ENCODE measurements around the gene CLEC16A.
A peak's percentile ranks its signal among the peaks of the same experiment; 100 is the strongest.

Gene CLEC16A

DNA sequence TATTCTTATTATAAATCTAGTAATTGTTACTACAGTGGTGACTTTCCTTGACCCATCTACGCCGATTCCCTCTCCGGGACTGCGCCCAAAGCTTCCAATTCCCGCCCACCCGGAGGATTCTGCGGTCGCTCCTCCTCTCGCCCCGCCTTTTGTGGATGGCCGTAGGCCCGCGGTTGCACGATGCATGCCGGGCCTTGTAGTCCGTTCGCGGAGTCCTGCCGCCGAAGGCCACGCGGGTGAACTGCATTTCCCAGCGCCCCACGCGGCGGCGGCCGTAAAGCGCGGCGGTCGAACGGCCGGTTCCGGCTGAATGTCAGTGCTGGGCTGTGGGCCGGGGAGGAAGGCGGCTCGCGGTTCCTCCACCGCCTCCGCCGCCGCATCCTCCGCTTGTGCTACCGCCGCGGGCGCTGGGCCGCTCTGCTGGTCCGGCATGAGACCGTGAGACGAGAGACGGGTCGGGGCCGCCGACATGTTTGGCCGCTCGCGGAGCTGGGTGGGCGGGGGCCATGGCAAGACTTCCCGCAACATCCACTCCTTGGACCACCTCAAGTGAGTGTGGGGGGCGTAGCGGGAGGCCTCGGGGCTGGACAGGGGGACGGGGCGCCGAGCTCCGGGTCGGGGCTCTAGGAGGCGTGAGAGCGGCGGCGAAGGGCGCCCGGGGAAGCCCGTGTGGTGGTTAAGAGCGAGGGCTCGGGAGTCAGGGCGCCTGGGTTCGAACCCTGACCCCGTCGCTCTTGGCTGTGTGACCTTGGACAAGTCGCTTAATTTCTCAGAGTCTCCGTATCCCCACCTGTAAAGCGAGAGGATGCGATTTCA is at the start of gene CLEC16A:
Gene CLEC16A, plus strand, starts transcription at position 316 of the 816 bp plus-strand sequence. Its CDS starts 154 bp downstream, at position 470.
- Histone ChIP-seq H3K4me3 (ENCODE audit: low read length) (peak within 1 kb of the TSS; percentile 78), H3K9me3 (ENCODE audit: control insufficient read depth, low read length) (no peaks in the 10 kb centered on the region), H3K4me1 (ENCODE audit: control insufficient read depth, insufficient read depth, low read length) (peaks cover 43% of the 10 kb centered on the region), H3K27me3 (ENCODE audit: control insufficient read depth, insufficient read depth, low read length) (no peaks in the 10 kb centered on the region), H3K9ac (ENCODE audit: low read length) (peak within 1 kb of the TSS; percentile 80), H3K36me3 (ENCODE audit: control insufficient read depth, insufficient read depth, low read length) (no peaks in the 10 kb centered on the region)

GRCh38 chr16:10895053-10895946 is 49.1 kb upstream of the CLEC16A start:
- no peaks in the 10 kb centered on the region for H3K36me3 ChIP-seq (ENCODE audit: control insufficient read depth, insufficient read depth, low read length)
- H3K27me3 ChIP-seq (ENCODE audit: control insufficient read depth, insufficient read depth, low read length), result no peaks in the 10 kb centered on the region
- no peak overlapping the region for H3K4me3 ChIP-seq (ENCODE audit: low read length)
- no peaks in the 10 kb centered on the region for H3K9me3 ChIP-seq (ENCODE audit: control insufficient read depth, low read length)
- H3K4me1 ChIP-seq (ENCODE audit: control insufficient read depth, insufficient read depth, low read length), result no peaks in the 10 kb centered on the region
- no peak overlapping the region for H3K9ac ChIP-seq (ENCODE audit: low read length)

- no peak overlapping the region for H3K4me3 ChIP-seq (ENCODE audit: low read length)
- no peak overlapping the region for H3K9ac ChIP-seq (ENCODE audit: low read length)
- no peaks in the 10 kb centered on the region for H3K4me1 ChIP-seq (ENCODE audit: control insufficient read depth, insufficient read depth, low read length)
- H3K27me3 ChIP-seq (ENCODE audit: control insufficient read depth, insufficient read depth, low read length), result no peaks in the 10 kb centered on the region
- H3K9me3 ChIP-seq (ENCODE audit: control insufficient read depth, low read length), result no peaks in the 10 kb centered on the region
- H3K36me3 ChIP-seq (ENCODE audit: control insufficient read depth, insufficient read depth, low read length), result no peaks in the 10 kb centered on the region
These were observed 48.2 kb upstream of the CLEC16A start for GRCh38 chr16:10896165-10896564.

DNA sequence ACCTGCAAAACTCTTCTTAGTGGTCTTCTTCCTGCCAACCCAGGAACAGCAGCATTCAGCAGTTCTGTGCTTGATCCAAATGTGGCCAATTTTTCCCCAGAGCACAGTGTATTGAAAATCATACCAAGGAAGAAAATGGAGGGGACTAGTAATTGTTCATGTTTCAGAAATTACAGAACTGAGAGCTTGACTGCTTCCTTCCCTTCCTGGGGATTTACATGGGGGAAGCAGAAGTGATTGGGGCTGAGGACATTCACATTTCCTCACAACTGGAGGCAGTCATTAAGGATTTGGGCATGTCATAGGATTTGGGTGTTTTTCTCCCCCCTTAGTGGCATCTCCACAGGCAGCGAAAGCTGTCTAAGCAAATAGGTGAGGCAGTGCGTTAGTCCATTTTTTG is 47.6 kb upstream of the CLEC16A start:
- H3K9me3 ChIP-seq (ENCODE audit: control insufficient read depth, low read length), result no peaks in the 10 kb centered on the region
- no peak overlapping the region for H3K4me3 ChIP-seq (ENCODE audit: low read length)
- H3K9ac ChIP-seq (ENCODE audit: low read length), result no peak overlapping the region
- no peaks in the 10 kb centered on the region for H3K36me3 ChIP-seq (ENCODE audit: control insufficient read depth, insufficient read depth, low read length)
- no peaks in the 10 kb centered on the region for H3K27me3 ChIP-seq (ENCODE audit: control insufficient read depth, insufficient read depth, low read length)
- H3K4me1 ChIP-seq (ENCODE audit: control insufficient read depth, insufficient read depth, low read length), result no peaks in the 10 kb centered on the region

DNA sequence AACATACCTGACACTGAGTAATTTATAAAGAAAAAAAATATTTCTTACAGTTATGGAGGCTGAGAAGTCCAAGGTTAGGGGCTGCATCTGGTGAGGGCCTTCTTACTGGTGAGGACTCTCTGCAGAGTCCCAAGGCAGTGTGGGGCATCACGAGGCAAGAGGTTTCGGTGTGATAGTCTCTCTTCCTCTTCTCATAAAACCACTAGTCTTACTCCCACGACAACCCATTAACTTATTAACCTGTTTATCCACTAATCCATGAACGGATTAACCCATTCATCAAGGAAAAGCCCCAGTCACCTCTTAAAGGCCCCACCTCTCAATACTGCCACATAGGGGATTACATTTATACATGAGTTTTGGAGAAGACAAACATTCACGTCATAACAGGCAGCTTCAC is 47.2 kb upstream of the CLEC16A start:
- no peaks in the 10 kb centered on the region for H3K4me1 ChIP-seq (ENCODE audit: control insufficient read depth, insufficient read depth, low read length)
- H3K36me3 ChIP-seq (ENCODE audit: control insufficient read depth, insufficient read depth, low read length), result no peaks in the 10 kb centered on the region

DNA sequence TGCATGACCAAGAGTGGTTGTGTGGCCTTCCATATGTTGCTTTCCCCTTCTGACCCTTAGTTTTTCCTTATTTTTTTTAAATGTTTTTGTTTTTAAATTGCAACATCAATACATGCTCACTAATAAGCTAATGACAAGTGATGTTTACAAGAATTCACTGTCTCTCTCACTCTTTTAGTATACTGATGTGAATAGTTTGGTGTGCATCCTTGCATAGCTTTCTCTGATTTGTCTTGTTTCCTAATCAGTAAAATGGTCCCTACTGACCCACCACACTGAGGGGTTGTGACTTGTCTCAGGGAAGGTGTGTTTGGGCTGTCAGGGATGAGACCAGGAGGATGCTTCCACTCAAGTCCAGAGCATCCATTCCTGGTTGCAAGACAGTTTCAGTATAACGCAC is 41.4 kb upstream of the CLEC16A start:
- peaks cover 5% of the 10 kb centered on the region for H3K36me3 ChIP-seq (ENCODE audit: control insufficient read depth, insufficient read depth, low read length)

More for the DNA sequence above, 47.2 kb upstream of the CLEC16A start:
- Histone ChIP-seq H3K9me3 (ENCODE audit: control insufficient read depth, low read length) (no peaks in the 10 kb centered on the region), H3K27me3 (ENCODE audit: control insufficient read depth, insufficient read depth, low read length) (no peaks in the 10 kb centered on the region), H3K9ac (ENCODE audit: low read length) (no peak overlapping the region), H3K4me3 (ENCODE audit: low read length) (no peak overlapping the region)

DNA sequence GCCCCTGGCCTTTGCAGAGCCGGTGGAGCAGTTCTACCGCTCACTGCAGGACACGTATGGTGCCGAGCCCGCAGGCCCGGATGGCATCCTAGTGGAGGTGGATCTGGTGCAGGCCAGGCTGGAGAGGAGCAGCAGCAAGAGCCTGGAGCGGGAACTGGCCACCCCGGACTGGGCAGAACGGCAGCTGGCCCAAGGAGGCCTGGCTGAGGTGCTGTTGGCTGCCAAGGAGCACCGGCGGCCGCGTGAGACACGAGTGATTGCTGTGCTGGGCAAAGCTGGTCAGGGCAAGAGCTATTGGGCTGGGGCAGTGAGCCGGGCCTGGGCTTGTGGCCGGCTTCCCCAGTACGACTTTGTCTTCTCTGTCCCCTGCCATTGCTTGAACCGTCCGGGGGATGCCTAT is 37.9 kb upstream of the CLEC16A start:
- H3K9ac ChIP-seq (ENCODE audit: low read length), result no peak overlapping the region
- H3K4me3 ChIP-seq (ENCODE audit: low read length), result no peak overlapping the region
- H3K27me3 ChIP-seq (ENCODE audit: control insufficient read depth, insufficient read depth, low read length), result no peaks in the 10 kb centered on the region
- no peaks in the 10 kb centered on the region for H3K4me1 ChIP-seq (ENCODE audit: control insufficient read depth, insufficient read depth, low read length)
- peaks cover 5% of the 10 kb centered on the region for H3K36me3 ChIP-seq (ENCODE audit: control insufficient read depth, insufficient read depth, low read length)
- no peaks in the 10 kb centered on the region for H3K9me3 ChIP-seq (ENCODE audit: control insufficient read depth, low read length)

More for the DNA sequence above, 41.4 kb upstream of the CLEC16A start:
- Histone ChIP-seq H3K27me3 (ENCODE audit: control insufficient read depth, insufficient read depth, low read length) (no peaks in the 10 kb centered on the region), H3K4me3 (ENCODE audit: low read length) (no peak overlapping the region), H3K9ac (ENCODE audit: low read length) (no peak overlapping the region), H3K4me1 (ENCODE audit: control insufficient read depth, insufficient read depth, low read length) (no peaks in the 10 kb centered on the region), H3K9me3 (ENCODE audit: control insufficient read depth, low read length) (no peaks in the 10 kb centered on the region)

- H3K36me3 ChIP-seq (ENCODE audit: control insufficient read depth, insufficient read depth, low read length), result peaks cover 5% of the 10 kb centered on the region
- H3K9ac ChIP-seq (ENCODE audit: low read length), result no peak overlapping the region
- no peaks in the 10 kb centered on the region for H3K9me3 ChIP-seq (ENCODE audit: control insufficient read depth, low read length)
- no peaks in the 10 kb centered on the region for H3K27me3 ChIP-seq (ENCODE audit: control insufficient read depth, insufficient read depth, low read length)
- H3K4me1 ChIP-seq (ENCODE audit: control insufficient read depth, insufficient read depth, low read length), result no peaks in the 10 kb centered on the region
- no peak overlapping the region for H3K4me3 ChIP-seq (ENCODE audit: low read length)
These were observed 37.2 kb upstream of the CLEC16A start for GRCh38 chr16:10906914-10907756.

- Histone ChIP-seq H3K9ac (ENCODE audit: low read length) (no peak overlapping the region), H3K4me3 (ENCODE audit: low read length) (no peak overlapping the region), H3K36me3 (ENCODE audit: control insufficient read depth, insufficient read depth, low read length) (peaks cover under 1% of the 10 kb centered on the region), H3K4me1 (ENCODE audit: control insufficient read depth, insufficient read depth, low read length) (no peaks in the 10 kb centered on the region), H3K9me3 (ENCODE audit: control insufficient read depth, low read length) (no peaks in the 10 kb centered on the region), H3K27me3 (ENCODE audit: control insufficient read depth, insufficient read depth, low read length) (no peaks in the 10 kb centered on the region)
These were observed 36.7 kb upstream of the CLEC16A start for GRCh38 chr16:10907757-10908045.

GRCh38 chr16:10911267-10911666 is 33.1 kb upstream of the CLEC16A start:
- no peak overlapping the region for H3K4me3 ChIP-seq (ENCODE audit: low read length)
- no peak overlapping the region for H3K9ac ChIP-seq (ENCODE audit: low read length)
- H3K9me3 ChIP-seq (ENCODE audit: control insufficient read depth, low read length), result no peaks in the 10 kb centered on the region
- no peaks in the 10 kb centered on the region for H3K4me1 ChIP-seq (ENCODE audit: control insufficient read depth, insufficient read depth, low read length)
- H3K27me3 ChIP-seq (ENCODE audit: control insufficient read depth, insufficient read depth, low read length), result no peaks in the 10 kb centered on the region
- no peaks in the 10 kb centered on the region for H3K36me3 ChIP-seq (ENCODE audit: control insufficient read depth, insufficient read depth, low read length)

DNA sequence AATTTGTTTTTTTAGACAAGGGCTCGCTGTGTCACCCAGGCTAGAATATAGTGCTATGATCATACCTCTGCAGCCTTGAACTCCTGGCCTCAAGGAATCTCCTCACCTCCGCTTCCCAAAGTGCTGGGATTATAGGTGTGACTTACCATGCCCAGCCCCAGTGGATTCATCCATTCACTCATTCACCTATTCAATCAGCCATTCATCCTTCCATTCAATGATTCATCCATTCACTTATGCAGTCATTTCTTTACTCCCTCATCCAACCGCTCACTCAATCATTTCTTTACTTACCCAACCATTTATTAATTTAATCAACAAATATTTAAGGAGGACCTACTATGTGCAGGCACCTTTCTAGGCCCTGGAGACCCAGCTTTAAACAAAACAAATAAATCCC is 27.8 kb upstream of the CLEC16A start:
- Histone ChIP-seq H3K9me3 (ENCODE audit: control insufficient read depth, low read length) (no peaks in the 10 kb centered on the region), H3K36me3 (ENCODE audit: control insufficient read depth, insufficient read depth, low read length) (no peaks in the 10 kb centered on the region), H3K4me3 (ENCODE audit: low read length) (no peak overlapping the region), H3K4me1 (ENCODE audit: control insufficient read depth, insufficient read depth, low read length) (no peaks in the 10 kb centered on the region), H3K27me3 (ENCODE audit: control insufficient read depth, insufficient read depth, low read length) (no peaks in the 10 kb centered on the region), H3K9ac (ENCODE audit: low read length) (no peak overlapping the region)

All from mucosa of stomach (tissue), 1 donor.